ENCODE measurements around the gene CMTM1.
"Not testable (repeated sequence)": the region's sequence is repeated elsewhere in the genome, so short reads cannot be mapped to it uniquely, and the experiment has no call there.

The CMTM1 gene

DNA sequence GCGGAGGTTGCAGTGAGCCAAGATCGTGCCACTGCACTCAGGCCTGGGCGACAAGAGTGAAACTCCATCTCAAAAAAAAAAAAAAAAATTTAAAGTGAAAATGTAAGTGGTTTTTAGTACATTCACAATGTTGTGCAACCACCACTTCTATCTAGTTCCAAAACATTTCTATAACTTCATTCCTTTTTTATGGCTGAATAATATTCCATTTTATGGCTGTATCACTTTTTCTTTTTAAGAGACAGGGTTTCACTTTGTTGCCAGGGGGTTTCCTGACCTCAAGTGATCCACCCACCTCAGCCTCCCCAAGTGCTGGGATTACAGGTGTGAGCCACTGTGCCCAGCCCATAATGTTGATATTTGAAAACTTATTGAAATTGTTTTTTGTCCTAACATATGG, 26.6 kb downstream of the CMTM1 start:
- no peak for DNase-seq (ENCODE audit: low read depth)
- TF ChIP-seq CTCF (conservative IDR thresholded peaks at IDR 0.05; ENCODE audit: low read depth, low read length): no peak
- no peak overlapping the region for H3K4me3 ChIP-seq (ENCODE audit: low read length)

DNA sequence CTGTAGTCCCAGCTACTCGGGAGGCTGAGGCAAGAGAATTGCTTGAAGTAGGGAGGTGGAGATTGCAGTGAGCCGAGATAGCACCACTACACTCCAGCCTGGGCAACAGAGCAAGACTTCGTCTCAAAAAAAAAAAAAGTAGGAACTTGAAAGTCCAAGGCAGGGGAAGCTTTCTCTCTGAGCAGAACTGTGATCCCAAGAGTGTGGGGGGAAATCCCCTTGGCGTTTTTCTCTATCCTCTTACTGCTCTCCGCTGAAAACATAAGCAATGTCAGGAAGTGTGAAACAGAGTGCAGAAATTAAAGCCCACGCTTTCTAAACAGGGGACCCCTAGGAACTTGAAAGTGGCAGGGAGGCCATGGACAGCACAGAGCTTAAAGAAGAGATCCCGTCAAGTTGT, 28.5 kb downstream of the CMTM1 start:
- H3K4me3 ChIP-seq (ENCODE audit: low read length): no peak overlapping the region
- no peak for TF ChIP-seq CTCF (conservative IDR thresholded peaks at IDR 0.05; ENCODE audit: low read depth, low read length)
- no peak for DNase-seq (ENCODE audit: low read depth)

DNA sequence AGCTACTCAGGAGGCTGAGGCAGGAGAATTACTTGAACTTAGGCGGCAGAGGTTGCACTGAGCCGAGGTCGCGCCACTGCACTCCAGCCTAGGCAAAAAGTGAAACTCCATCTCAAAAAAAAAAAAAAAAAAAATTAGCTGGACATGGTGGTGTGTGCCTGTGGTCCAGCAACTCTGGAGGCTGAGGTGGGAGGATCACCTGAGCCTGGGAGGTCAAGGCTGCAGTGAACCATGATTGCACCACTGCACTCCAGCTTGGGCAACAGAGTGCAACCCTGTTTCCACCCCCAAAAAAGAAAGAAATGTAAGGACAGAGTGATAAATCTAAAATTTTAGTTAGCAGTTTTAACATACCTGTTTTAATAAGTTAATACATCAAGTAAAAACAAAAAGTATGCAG, 30.3 kb downstream of the CMTM1 start:
- not testable (repeated sequence) for H3K4me3 ChIP-seq (ENCODE audit: low read length); DNase-seq (ENCODE audit: low read depth)

DNA sequence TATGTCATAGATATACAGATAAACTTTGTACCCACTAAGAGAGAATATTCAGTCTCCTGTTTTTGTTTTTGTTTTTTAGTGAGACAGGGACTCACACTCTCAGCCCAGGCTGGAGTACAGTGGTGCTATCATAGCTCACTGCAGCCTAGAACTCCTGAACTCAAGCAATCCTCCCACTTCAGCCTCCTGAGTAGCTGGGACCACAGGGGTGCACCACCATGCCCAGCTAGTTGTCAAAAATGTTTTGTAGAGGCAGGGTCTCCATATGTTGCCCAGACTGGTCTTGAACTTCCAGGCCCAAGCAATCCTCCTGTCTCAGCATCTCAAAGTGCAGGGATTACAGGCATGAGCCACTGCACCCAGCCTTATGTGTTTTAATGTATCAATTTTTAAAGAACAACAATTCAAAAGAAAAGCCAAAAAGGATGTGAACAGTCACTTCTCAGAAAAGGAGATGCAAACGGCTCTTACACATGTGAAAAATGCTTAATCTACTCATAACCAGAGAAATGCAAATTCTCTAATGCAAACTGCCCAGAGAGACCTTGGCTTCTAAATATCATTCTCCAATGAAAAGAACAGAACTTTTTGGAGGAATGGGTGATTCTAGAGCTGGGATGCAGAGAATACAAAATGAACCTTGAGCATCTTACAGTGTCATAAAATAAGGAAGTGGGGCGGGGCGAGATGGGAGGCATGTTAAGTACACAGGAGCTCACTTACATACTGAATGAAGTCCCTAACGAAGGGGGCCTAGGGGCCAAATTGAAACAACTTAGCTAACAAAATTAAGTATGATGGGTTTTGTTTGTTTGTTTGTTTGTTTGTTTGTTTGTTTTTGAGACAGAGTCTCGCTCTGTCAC, 31.0 kb downstream of the CMTM1 start:
- DNase-seq (ENCODE audit: low read depth): no peak

GRCh38 chr16:66598111-66598510, 31.9 kb downstream of the CMTM1 start:
- no peak overlapping the region for H3K4me3 ChIP-seq (ENCODE audit: low read length)
- no peak for TF ChIP-seq CTCF (conservative IDR thresholded peaks at IDR 0.05; ENCODE audit: low read depth, low read length)
- no peak for DNase-seq (ENCODE audit: low read depth)

More for the DNA sequence above, 31.0 kb downstream of the CMTM1 start:
- no peak overlapping the region for H3K4me3 ChIP-seq (ENCODE audit: low read length)
- no peak for TF ChIP-seq CTCF (conservative IDR thresholded peaks at IDR 0.05; ENCODE audit: low read depth, low read length)

GRCh38 chr16:66599726-66600125, 33.5 kb downstream of the CMTM1 start:
- DNase-seq (ENCODE audit: low read depth): no peak
- H3K4me3 ChIP-seq (ENCODE audit: low read length): no peak overlapping the region
- TF ChIP-seq CTCF (conservative IDR thresholded peaks at IDR 0.05; ENCODE audit: low read depth, low read length): no peak

DNA sequence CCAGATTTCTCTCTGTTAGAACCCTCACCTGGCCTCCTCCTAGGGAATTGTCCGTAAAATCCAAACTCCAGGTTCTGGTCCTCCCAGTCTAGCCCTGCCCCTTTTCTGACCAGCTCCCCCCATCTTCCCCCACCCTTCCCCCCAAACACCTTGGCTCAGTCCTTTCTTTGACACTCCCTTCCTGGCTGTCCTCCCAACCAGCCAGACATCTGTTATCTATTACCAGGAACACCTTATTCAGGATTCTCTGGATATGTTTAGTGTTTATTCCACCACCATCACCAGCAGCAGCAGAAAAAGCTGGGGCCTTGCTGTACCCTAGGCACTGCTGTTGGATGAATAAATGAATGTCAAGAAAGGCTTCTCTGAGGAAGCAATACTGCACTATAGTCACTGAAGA, 34.2 kb downstream of the CMTM1 start:
- no peak overlapping the region for H3K4me3 ChIP-seq (ENCODE audit: low read length)
- no peak for TF ChIP-seq CTCF (conservative IDR thresholded peaks at IDR 0.05; ENCODE audit: low read depth, low read length)
- no peak for DNase-seq (ENCODE audit: low read depth)

Data from retinal pigment epithelial cell (primary cell).